Measurements from ENCODE around the gene TMCO2.

Gene TMCO2

GRCh38 chr1:40273547-40274166 lies 25.9 kb downstream of the TMCO2 start:
- Histone ChIP-seq H3K27ac (no peak overlapping the region), H3K4me3 (ENCODE audit: low read depth, low read length) (no peak overlapping the region), H3K27me3 (ENCODE audit: insufficient read depth, low read depth, severe bottlenecking) (no peaks in the 10 kb centered on the region), H3K9me3 (ENCODE audit: severe bottlenecking) (no peaks in the 10 kb centered on the region), H3K36me3 (peaks cover 57% of the 10 kb centered on the region)
- TF ChIP-seq CTCF (IDR thresholded peaks at IDR 0.05; ENCODE audit: low read depth, low read length): no peak
- no peak for DNase-seq

GRCh38 chr1:40274331-40274730 lies 26.6 kb downstream of the TMCO2 start:
- Histone ChIP-seq H3K36me3 (peaks cover 57% of the 10 kb centered on the region), H3K27me3 (ENCODE audit: insufficient read depth, low read depth, severe bottlenecking) (no peaks in the 10 kb centered on the region), H3K9me3 (ENCODE audit: severe bottlenecking) (no peaks in the 10 kb centered on the region), H3K27ac (no peak overlapping the region), H3K4me3 (ENCODE audit: low read depth, low read length) (no peak overlapping the region)
- TF ChIP-seq CTCF (IDR thresholded peaks at IDR 0.05; ENCODE audit: low read depth, low read length): no peak
- no peak for DNase-seq

- TF ChIP-seq CTCF (IDR thresholded peaks at IDR 0.05; ENCODE audit: low read depth, low read length): no peak
- H3K36me3 ChIP-seq: peaks cover 49% of the 10 kb centered on the region
- H3K9me3 ChIP-seq (ENCODE audit: severe bottlenecking): no peaks in the 10 kb centered on the region
- no peak for DNase-seq
- no peak overlapping the region for H3K4me3 ChIP-seq (ENCODE audit: low read depth, low read length)
- H3K27me3 ChIP-seq (ENCODE audit: insufficient read depth, low read depth, severe bottlenecking): no peaks in the 10 kb centered on the region
- no peak overlapping the region for H3K27ac ChIP-seq
These were observed 28.4 kb downstream of the TMCO2 start for GRCh38 chr1:40276122-40276521.

GRCh38 chr1:40281853-40282252 lies 34.1 kb downstream of the TMCO2 start:
- no peak for DNase-seq
- no peaks in the 10 kb centered on the region for H3K9me3 ChIP-seq (ENCODE audit: severe bottlenecking)
- no peak overlapping the region for H3K27ac ChIP-seq
- no peaks in the 10 kb centered on the region for H3K27me3 ChIP-seq (ENCODE audit: insufficient read depth, low read depth, severe bottlenecking)
- H3K36me3 ChIP-seq: peaks cover 40% of the 10 kb centered on the region
- H3K4me3 ChIP-seq (ENCODE audit: low read depth, low read length): no peak overlapping the region
- no peak for TF ChIP-seq CTCF (IDR thresholded peaks at IDR 0.05; ENCODE audit: low read depth, low read length)

GRCh38 chr1:40291293-40291692 lies 43.6 kb downstream of the TMCO2 start:
- no peaks in the 10 kb centered on the region for H3K27me3 ChIP-seq (ENCODE audit: insufficient read depth, low read depth, severe bottlenecking)
- H3K27ac ChIP-seq: no peak overlapping the region
- no peak for TF ChIP-seq CTCF (IDR thresholded peaks at IDR 0.05; ENCODE audit: low read depth, low read length)
- no peak for DNase-seq
- H3K9me3 ChIP-seq (ENCODE audit: severe bottlenecking): no peaks in the 10 kb centered on the region
- no peak overlapping the region for H3K4me3 ChIP-seq (ENCODE audit: low read depth, low read length)
- peaks cover 62% of the 10 kb centered on the region for H3K36me3 ChIP-seq
